ENCODE measurements around the gene ZFP37.
"Not testable (repeated sequence)": the region's sequence is repeated elsewhere in the genome, so short reads cannot be mapped to it uniquely, and the experiment has no call there.

Gene ZFP37

GRCh38 chr9:113056191-113057106 lies at the start of gene ZFP37:
Gene ZFP37, minus strand, starts transcription at chr9:113056724. Its CDS starts 36 bp downstream, at chr9:113056688.
- peak; percentile 97 for DNase-seq (ENCODE audit: low spot score)

DNA sequence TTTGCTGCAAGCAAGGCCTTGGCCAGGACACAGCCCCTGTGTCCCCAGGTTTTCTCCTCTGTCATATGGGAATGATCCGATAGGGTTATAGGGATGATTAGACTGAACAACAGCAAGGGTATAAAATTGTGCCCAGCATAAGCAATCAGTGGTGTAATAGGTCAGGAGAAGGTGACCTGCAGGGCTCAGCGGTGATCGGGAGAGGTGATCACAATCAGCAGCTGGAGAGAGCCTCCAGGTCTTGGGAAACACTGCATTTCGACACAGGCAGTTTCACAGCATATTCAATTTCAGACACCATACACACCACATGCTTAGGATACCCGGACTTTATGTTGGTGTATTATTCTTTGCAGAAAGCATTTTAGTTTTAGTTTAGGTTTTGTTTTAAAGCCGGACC lies 48.8 kb upstream of the ZFP37 start:
- not testable (repeated sequence) for DNase-seq (ENCODE audit: low spot score)

DNA sequence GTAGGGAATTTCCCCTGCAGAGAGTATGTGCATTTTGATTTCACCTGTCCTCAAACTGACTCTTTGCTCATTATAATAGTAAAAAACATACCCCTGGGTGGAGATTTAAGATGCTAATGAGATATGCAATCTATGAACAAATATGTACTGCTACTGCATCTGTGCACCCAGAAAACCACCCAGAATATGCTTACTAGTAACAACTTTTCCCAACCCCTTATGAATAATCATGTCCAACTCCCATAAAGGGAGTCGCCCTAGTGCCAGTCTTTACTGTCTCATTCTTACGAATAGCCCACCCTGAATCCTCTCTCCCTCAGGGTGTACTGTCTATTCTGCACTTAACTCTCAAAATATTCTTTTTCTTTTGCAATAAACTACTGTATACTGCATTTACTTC lies 39.0 kb upstream of the ZFP37 start:
- no peak for DNase-seq (ENCODE audit: low spot score)

DNA sequence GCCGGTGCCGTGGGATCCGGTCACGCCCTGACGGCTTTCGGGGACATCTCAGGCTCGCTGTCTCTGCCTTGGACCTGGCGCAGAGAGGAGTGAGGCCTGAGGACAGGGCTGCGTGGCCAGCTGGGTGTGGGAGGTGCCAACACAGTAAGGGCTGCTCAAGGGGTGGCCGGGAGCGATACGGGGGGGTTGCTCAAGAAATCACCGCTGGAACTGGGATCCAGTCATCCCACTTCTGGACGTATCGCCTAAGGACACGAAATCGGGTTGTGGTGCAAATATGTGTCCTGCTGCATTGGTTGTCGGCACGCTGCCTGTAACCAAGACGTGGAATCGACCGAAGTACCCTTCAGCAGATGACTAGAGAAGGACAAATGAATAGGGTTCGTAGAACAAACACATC lies 33.4 kb upstream of the ZFP37 start:
- DNase-seq (ENCODE audit: low spot score): not testable (repeated sequence)

DNA sequence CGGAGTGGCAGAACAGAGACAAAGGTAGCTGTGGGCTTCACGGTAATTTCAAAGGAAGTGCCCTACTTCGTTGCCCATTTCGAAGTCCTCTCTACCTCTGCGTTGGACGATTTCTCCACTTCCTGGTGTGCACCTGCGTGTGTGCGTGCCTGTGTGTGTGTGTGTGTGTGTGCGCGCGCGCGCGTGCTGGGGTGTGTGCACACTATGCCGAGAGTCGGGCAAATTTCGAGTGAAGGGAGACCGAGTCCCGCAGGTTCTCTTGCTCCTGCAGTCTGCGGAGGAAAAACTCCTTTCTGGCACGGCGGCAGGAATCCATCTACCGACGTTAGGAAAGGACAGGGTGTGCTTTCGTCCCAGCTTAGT lies 32.6 kb upstream of the ZFP37 start:
- not testable (repeated sequence) for DNase-seq (ENCODE audit: low spot score)

DNA sequence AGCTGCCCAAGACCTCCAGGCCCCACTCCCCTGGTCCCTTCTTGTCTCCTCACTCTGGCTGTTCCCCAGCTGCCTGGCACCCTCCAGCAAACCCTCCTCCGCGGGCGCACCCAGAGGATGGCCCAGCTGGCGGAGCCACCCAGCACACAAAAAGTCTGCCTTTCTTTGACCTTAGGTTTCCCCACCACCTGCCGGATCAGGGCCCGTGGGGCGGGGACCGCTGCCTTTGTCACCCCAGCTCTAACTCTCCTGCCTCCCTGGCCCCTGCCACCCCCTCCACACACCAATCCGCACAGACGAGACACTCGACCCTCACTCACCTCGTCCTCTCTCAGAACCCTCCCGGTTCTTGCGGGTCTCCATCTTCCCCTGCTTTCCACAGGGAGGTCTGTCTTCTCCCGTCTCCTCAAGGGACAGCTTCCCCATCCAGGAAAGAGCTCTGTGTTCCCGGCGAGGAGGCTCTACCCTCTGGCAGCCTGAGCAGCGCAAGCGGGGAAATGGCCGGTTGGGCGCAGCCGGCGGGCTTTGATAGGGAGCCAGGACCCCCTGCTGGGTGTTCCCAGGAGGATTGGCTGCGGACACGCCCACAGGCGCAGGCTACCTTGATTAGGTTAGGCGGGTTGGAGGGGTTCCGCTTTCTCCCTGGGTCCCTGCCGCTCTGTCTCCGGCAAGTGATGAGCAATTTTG lies 32.1 kb upstream of the ZFP37 start:
- DNase-seq (ENCODE audit: low spot score): not testable (repeated sequence)

DNA sequence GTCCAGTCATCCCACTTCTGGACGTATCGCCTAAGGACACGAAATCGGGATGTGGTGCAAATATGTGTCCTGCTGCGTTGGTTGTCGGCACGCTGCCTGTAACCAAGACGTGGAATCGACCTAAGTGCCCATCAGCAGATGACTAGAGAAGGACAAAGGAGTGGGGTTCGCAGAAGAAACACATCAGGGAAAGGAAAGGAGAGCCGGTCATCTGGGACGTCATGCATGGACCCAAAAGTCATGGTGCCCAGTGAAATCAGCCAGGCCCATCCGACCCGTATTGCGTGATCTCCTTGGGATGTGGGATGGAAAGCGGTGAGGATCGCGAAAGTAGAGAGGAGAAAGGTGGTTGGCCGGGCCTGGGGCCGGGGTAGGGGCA lies 6.4 kb upstream of the ZFP37 start:
- DNase-seq (ENCODE audit: low spot score): not testable (repeated sequence)

DNA sequence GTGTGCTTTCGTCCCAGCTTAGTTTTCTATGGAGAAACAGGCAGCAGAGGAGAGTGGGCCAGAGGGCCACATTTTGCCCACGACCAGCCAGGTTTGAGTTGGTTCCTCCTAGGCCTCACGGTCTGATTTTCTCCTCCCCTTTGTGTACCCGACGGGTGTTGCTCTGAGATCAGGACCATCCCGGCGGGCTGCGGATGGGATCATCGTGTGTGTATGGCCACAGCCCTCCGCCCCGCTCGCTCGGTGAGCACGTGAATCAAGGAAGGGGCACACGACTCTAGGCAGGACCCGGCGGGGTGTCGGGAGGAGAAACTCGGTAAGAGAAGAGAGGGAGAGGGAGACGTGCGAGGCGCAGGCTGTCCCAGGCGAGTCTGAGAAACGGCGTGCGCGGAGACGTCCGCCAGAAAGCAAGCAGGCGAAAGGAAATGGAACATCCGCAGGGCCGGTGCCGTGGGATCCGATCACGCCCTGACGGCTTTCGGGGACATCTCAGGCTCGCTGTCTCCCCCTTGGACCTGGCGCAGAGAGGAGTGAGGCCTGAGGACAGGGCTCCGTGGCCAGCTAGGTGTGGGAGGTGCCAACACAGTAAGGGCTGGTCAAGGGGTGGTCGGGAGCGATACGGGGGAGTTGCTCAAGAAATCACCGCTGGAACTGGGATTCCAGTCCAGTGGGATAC lies 5.9 kb upstream of the ZFP37 start:
- not testable (repeated sequence) for DNase-seq (ENCODE audit: low spot score)

GRCh38 chr9:113061072-113061850 lies 4.7 kb upstream of the ZFP37 start:
- not testable (repeated sequence) for DNase-seq (ENCODE audit: low spot score)

GRCh38 chr9:113059581-113060284 lies 3.2 kb upstream of the ZFP37 start:
- not testable (repeated sequence) for DNase-seq (ENCODE audit: low spot score)

GRCh38 chr9:113057193-113057592 lies 669 bp upstream of the ZFP37 start:
- peak; percentile 71 for DNase-seq (ENCODE audit: low spot score)

DNA sequence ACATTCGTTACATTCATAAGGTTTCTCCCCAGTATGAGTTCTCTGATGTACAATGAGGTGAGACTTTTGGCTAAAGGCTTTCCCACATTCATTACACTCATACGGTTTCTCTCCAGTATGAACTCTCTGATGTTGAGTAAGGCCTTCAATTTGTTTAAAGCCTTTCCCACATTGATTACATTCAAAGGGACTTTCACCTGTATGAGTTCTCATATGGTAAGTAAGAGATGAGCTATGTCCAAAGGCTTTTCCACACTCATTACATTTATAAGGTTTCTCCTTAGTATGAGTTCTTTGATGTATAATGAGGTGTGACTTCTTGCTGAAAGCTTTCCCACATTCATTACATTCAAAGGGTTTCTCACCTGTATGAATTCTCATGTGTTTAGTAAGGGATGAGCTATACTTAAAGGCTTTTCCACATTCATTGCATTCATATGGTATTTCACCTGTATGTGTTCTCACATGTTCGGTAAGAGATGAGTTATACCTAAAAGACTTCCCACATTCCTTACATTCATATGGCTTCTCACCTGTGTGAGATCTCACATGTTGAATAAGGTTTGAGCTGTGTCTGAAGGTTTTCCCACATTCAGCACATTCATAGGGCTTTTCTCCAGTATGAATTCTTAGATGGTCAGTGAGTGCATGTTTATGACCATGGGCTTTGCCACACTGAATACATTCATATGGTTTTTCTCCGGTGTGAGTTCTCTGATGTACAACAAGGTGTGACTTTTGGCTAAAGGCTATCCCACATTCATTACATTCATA lies 13.5 kb downstream of the ZFP37 start:
- DNase-seq (ENCODE audit: low spot score): no peak

DNA sequence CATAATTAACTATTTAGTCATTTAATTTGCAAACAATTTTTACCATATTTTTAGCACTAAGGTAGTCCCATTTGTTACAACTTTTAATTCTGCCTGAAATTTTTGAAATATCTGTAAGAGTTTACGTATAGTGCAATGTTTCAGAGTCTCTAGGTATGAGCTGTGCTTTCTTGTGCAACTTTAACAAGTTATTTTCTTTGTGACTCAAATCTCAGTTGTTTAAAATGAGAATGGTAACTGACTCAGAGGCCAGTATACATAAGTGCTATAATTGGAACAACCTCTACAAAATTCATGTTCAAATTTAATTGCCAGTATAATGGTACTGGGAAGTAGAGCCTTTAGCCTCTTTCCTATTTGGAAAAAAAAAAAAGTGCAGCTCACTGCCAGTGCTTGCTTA lies 30.3 kb downstream of the ZFP37 start:
- DNase-seq (ENCODE audit: low spot score): no peak

DNA sequence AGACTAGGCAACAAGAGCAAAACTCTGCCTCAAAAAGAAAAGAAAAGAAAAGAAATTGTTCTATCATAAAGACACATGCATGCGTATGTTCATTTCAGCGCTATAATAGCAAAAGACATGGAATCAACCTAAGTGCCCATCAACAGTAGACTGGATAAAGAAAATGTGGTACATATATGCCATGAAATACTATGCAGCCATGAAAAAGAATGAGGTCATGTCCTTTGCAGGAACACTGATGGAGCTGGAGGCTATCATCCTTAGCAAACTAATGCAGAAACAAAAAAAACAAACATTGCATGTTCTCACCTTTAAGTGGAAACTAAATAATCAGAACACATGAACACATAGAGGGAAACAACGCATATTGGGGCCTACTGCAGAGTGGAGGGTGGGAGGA lies 38.3 kb downstream of the ZFP37 start:
- no peak for DNase-seq (ENCODE audit: low spot score)

- DNase-seq (ENCODE audit: low spot score): no peak
Observed at GRCh38 chr9:113012492-113012891, 44.0 kb downstream of the ZFP37 start.

DNA sequence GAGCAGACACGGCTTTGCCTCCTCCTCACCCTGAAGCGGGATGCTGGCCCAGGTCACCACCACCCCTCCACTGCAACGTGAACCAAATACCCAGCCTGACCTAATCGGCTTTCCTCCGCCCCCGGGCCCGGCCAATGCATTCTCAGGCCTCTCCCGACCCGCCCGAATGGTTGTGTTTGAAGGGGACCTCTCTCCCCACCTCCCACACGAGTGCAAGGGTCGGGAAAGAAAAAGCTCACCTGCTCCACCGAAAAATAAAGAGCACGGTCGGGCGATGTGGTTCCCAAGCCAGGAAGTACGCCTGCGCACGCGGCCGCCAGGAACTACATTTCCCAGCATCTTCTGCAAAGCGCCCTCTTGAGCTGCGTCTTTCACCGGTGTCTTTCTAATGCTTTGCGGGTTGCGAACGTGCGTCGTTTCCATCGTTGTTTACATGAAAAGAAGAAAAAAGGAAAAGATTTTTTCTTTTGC lies 44.6 kb downstream of the ZFP37 start, which contains the start of gene ZNF883:
TSS of gene ZNF883 (minus strand) at position 282 of the 471 bp plus-strand sequence.
- peak; percentile 32 for DNase-seq (ENCODE audit: low spot score)

DNA sequence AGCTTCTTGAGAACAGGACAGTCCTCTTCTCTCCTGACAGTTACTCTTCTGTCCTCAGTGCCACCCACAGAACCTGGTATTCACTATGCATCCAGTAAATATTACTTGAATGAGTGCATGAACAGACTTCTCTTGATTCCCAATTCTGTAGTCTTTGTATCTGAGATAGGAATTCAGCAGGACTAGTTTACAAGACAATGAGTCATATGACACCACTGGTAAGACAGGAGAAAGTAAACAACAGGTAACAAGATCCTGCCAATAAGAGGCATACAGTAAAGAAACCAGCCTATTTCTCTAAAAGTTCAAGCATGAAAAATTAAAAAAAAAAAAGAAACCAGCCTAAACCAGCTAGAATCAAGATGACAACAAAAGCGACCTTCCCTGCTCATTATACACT lies 50.7 kb downstream of the ZFP37 start:
- no peak for DNase-seq (ENCODE audit: low spot score)

DNA sequence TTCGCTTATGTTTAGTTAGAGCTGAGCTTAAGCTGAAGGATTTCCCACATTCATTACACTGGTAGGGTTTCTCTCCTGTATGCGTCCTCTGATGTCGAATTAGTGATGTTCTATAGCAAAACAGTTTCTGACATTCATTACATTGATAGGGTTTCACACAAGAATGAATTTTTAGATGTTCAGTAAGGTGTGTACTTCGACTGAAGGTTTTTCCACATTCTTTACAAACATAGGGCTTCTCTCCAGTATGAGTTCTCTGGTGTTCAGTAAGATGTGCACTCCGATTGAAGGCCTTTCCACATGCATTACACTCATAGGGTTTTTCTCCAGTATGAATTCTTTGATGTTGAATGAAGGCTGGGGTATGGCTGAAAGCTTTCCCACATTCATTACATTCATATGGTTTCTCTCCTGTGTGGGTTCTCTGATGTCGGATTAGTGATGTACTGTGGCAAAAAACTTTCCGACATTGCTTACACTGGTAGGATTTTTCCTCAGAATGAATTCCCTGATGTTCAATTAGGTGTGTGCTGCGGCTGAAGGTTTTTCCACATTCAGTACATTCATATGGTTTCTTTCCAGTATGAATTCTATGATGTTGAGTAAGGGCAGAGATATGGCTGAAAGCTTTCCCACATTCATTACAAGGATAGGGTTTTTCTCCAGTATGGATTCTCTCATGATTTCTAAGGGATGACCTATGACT lies 59.1 kb downstream of the ZFP37 start:
- DNase-seq (ENCODE audit: low spot score): no peak
